Brain microvascular endothelial cell (primary cell): ENCODE results near the gene SLC36A1.

Experiments
- DNase-seq: peaks from one replicate; pipeline ENCODE4 v3.0.0-alpha.2; 2020
- H3K27ac ChIP-seq: fragments of 250-450 bp; sonication (Bioruptor Pico); 2 replicates; pipeline ENCODE4 v1.5.1; 2020; ENCODE audit warnings: mild to moderate bottlenecking, moderate library complexity
- H3K27me3 ChIP-seq: fragments of 250-450 bp; sonication (Bioruptor Pico); replicated peaks from 2 replicates; pipeline ENCODE4 v1.5.1; 2020; ENCODE audit warnings: mild to moderate bottlenecking
- H3K36me3 ChIP-seq: fragments of 250-450 bp; sonication (Bioruptor Pico); replicated peaks from 2 replicates; pipeline ENCODE4 v1.5.1; 2020; ENCODE audit warnings: mild to moderate bottlenecking
- H3K4me3 ChIP-seq: 2 replicates; pipeline ENCODE4 v1.5.1; 2011; ENCODE audit warnings: low read depth, mild to moderate bottlenecking, control low read depth, low read length, moderate library complexity
- CTCF ChIP-seq: IDR thresholded peaks from 2 replicates; pipeline ENCODE4 v1.5.1; 2011; ENCODE audit warnings: low read depth, mild to moderate bottlenecking, moderate library complexity, low read length, control low read depth, inconsistent platforms; ENCODE audit errors: missing control alignments
- in situ Hi-C: cut with HindIII; loops from 2 replicates; pipeline ENCODE4 v1.10.0; 2017; ENCODE audit warnings: low sequenced_read_pairs, low pct_ligation_motif_present

The SLC36A1 gene

GRCh38 chr5:151491062-151491461, 43.7 kb downstream of the SLC36A1 start:
- Histone ChIP-seq H3K4me3 (no peak overlapping the region), H3K27ac (no peak overlapping the region), H3K36me3 (peaks cover 15% of the 10 kb centered on the region), H3K27me3 (no peaks in the 10 kb centered on the region)
- in situ Hi-C loops = no loop called here
- no peak for DNase-seq
- TF ChIP-seq CTCF = no peak

- H3K27me3 ChIP-seq = no peaks in the 10 kb centered on the region
- H3K4me3 ChIP-seq = no peak overlapping the region
- peak; percentile 48 for DNase-seq
- H3K36me3 ChIP-seq = peaks cover 13% of the 10 kb centered on the region
- H3K27ac ChIP-seq = no peak overlapping the region
- in situ Hi-C loops = no loop called here
- peak; percentile 7 for TF ChIP-seq CTCF
Observed at GRCh38 chr5:151492729-151493128, 45.3 kb downstream of the SLC36A1 start.

- no peaks in the 10 kb centered on the region for H3K27me3 ChIP-seq
- in situ Hi-C loops = no loop called here
- TF ChIP-seq CTCF = no peak
- H3K36me3 ChIP-seq = peaks cover 6% of the 10 kb centered on the region
- H3K4me3 ChIP-seq = no peak overlapping the region
- no peak overlapping the region for H3K27ac ChIP-seq
- DNase-seq = no peak
Observed at GRCh38 chr5:151493665-151494064, 46.3 kb downstream of the SLC36A1 start.

GRCh38 chr5:151495320-151495719, 47.9 kb downstream of the SLC36A1 start:
- TF ChIP-seq CTCF = no peak
- no peaks in the 10 kb centered on the region for H3K27me3 ChIP-seq
- in situ Hi-C loops = no loop called here
- DNase-seq = no peak
- no peak overlapping the region for H3K27ac ChIP-seq
- no peaks in the 10 kb centered on the region for H3K36me3 ChIP-seq
- H3K4me3 ChIP-seq = no peak overlapping the region

GRCh38 chr5:151496041-151496484, 48.7 kb downstream of the SLC36A1 start:
- no peaks in the 10 kb centered on the region for H3K36me3 ChIP-seq
- no peaks in the 10 kb centered on the region for H3K27me3 ChIP-seq
- no peak overlapping the region for H3K4me3 ChIP-seq
- DNase-seq = peak; percentile 24
- in situ Hi-C loops = no loop called here
- no peak for TF ChIP-seq CTCF
- no peak overlapping the region for H3K27ac ChIP-seq

- in situ Hi-C loops = no loop called here
- no peaks in the 10 kb centered on the region for H3K36me3 ChIP-seq
- H3K4me3 ChIP-seq = no peak overlapping the region
- no peak overlapping the region for H3K27ac ChIP-seq
- DNase-seq = no peak
- no peaks in the 10 kb centered on the region for H3K27me3 ChIP-seq
- TF ChIP-seq CTCF = no peak
Observed at GRCh38 chr5:151497391-151498002, 50.1 kb downstream of the SLC36A1 start.
